HepG2 (cell line): ENCODE results near the gene MYCBP2. TPM values are rescaled to one million over a fixed set of nuclear protein-coding genes. Genes with fewer than 3 reads are reported as not detected.

ENCODE experiments used
- ADNP ChIP-seq: sonication (generic); formaldehyde crosslinking; IDR thresholded peaks from 2 replicates; pipeline ENCODE4 v1.4.0; 2020; ENCODE audit warnings: missing genetic modification reagents
- FOXK1 ChIP-seq: sonication (generic); formaldehyde crosslinking; IDR thresholded peaks from 2 replicates; pipeline ENCODE4 v1.4.0; 2020; ENCODE audit warnings: low read depth, missing genetic modification reagents, borderline replicate concordance
- FOXK2 ChIP-seq: fragments of 450-650 bp; IDR thresholded peaks from 2 replicates; pipeline ENCODE4 v1.6.1; 2016
- HINFP ChIP-seq: sonication (generic); formaldehyde crosslinking; IDR thresholded peaks from 2 replicates; pipeline ENCODE4 v1.4.0; 2020; ENCODE audit warnings: low read depth, mild to moderate bottlenecking, missing genetic modification reagents
- HMG20B ChIP-seq: conservative IDR thresholded peaks from 2 replicates; pipeline ENCODE4 v1.6.1; 2016; ENCODE audit warnings: missing genetic modification reagents, missing compliant biosample characterization
- HNRNPL ChIP-seq: fragments of 200-400 bp; formaldehyde crosslinking; IDR thresholded peaks from 2 replicates; pipeline ENCODE4 v1.6.1; 2017; ENCODE audit warnings: mild to moderate bottlenecking, low read depth, low read length
- LBX2 ChIP-seq: sonication (generic); formaldehyde crosslinking; IDR thresholded peaks from 2 replicates; pipeline ENCODE4 v1.5.0; 2020; ENCODE audit warnings: missing genetic modification reagents, mild to moderate bottlenecking, borderline replicate concordance
- MIXL1 ChIP-seq: IDR thresholded peaks from 2 replicates; pipeline ENCODE4 v1.6.1; 2016
- MLLT10 ChIP-seq: sonication (generic); formaldehyde crosslinking; IDR thresholded peaks from 2 replicates; pipeline ENCODE4 v1.4.0; 2020; ENCODE audit warnings: missing genetic modification reagents
- MTA1 ChIP-seq: sonication (generic); formaldehyde crosslinking; IDR thresholded peaks from 2 replicates; pipeline ENCODE4 v1.4.0; 2020; ENCODE audit warnings: missing genetic modification reagents, mild to moderate bottlenecking, borderline replicate concordance
- PHF5A ChIP-seq: IDR thresholded peaks from one replicate; pipeline ENCODE4 v1.6.1; 2018; ENCODE audit warnings: low read depth, missing genetic modification reagents; ENCODE audit not compliant: unreplicated experiment
- POGZ ChIP-seq: sonication (generic); formaldehyde crosslinking; IDR thresholded peaks from 2 replicates; pipeline ENCODE4 v1.4.0; 2020; ENCODE audit warnings: mild to moderate bottlenecking, missing genetic modification reagents
- RBAK ChIP-seq: sonication (generic); formaldehyde crosslinking; IDR thresholded peaks from 2 replicates; pipeline ENCODE4 v1.5.1; 2020; ENCODE audit warnings: mild to moderate bottlenecking, missing genetic modification reagents
- SMYD3 ChIP-seq: sonication (generic); formaldehyde crosslinking; IDR thresholded peaks from 2 replicates; pipeline ENCODE4 v1.8.1; 2023; ENCODE audit warnings: mild to moderate bottlenecking, missing genetic modification reagents
- THRA ChIP-seq: sonication (generic); formaldehyde crosslinking; IDR thresholded peaks from 2 replicates; pipeline ENCODE4 v1.4.0; 2020; ENCODE audit warnings: missing genetic modification reagents, borderline replicate concordance
- YEATS2 ChIP-seq: sonication (generic); formaldehyde crosslinking; IDR thresholded peaks from 2 replicates; pipeline ENCODE4 v1.4.0; 2020; ENCODE audit warnings: missing genetic modification reagents, borderline replicate concordance
- ZEB1 ChIP-seq: IDR thresholded peaks from 2 replicates; pipeline ENCODE4 v1.6.1; 2012; ENCODE audit warnings: mild to moderate bottlenecking, low read depth, inconsistent platforms; ENCODE audit not compliant: insufficient replicate concordance
- ZFP36 ChIP-seq: fragments of 150-350 bp; IDR thresholded peaks from 2 replicates; pipeline ENCODE4 v1.6.1; 2018; ENCODE audit warnings: borderline replicate concordance, low read length, low read depth; ENCODE audit not compliant: partially characterized antibody
- ZNF20 ChIP-seq: sonication (generic); formaldehyde crosslinking; IDR thresholded peaks from 2 replicates; pipeline ENCODE4 v1.4.0; 2020; ENCODE audit warnings: mild to moderate bottlenecking, moderate library complexity, missing genetic modification reagents
- ZNF256 ChIP-seq: sonication (generic); formaldehyde crosslinking; conservative IDR thresholded peaks from 2 replicates; pipeline ENCODE4 v1.4.0; 2020; ENCODE audit warnings: missing genetic modification reagents
- ZNF383 ChIP-seq: sonication (generic); formaldehyde crosslinking; IDR thresholded peaks from 2 replicates; pipeline ENCODE4 v1.4.0; 2020; ENCODE audit warnings: missing genetic modification reagents, mild to moderate bottlenecking, borderline replicate concordance
- ZNF549 ChIP-seq: sonication (generic); formaldehyde crosslinking; IDR thresholded peaks from 2 replicates; pipeline ENCODE4 v1.5.0; 2020; ENCODE audit warnings: missing genetic modification reagents
- ZNF558 ChIP-seq: sonication (generic); formaldehyde crosslinking; IDR thresholded peaks from 2 replicates; pipeline ENCODE4 v1.9.0; 2022; ENCODE audit warnings: mild to moderate bottlenecking, missing genetic modification reagents, borderline replicate concordance
- ZNF577 ChIP-seq: sonication (generic); formaldehyde crosslinking; IDR thresholded peaks from 2 replicates; pipeline ENCODE4 v1.4.0; 2020; ENCODE audit warnings: mild to moderate bottlenecking, low read depth, missing genetic modification reagents, borderline replicate concordance
- ZNF639 ChIP-seq: conservative IDR thresholded peaks from 2 replicates; pipeline ENCODE4 v1.6.1; 2018; ENCODE audit warnings: missing genetic modification reagents
- ZNF776 ChIP-seq: sonication (generic); formaldehyde crosslinking; IDR thresholded peaks from 2 replicates; pipeline ENCODE4 v1.4.0; 2020; ENCODE audit warnings: mild to moderate bottlenecking, missing genetic modification reagents
- polyA plus RNA-seq, 8 experiments: library from polyadenylated mRNA; depleted of rRNA in 3 of 8; stranded (reverse) in 7 of 8; unstranded in 1 of 8; fragments of >200 nt; fragmentation: Illumina TruSeq in 4 of 8; extraction: Trizol in 4 of 8; gene quantifications; 2 replicates each; pipeline versions ENCODE4 v1.2.1 to v1.2.3, GENCODE V29; 2011 to 2016; ENCODE audit warnings: low read depth in 4 of 8, missing spikeins in 1 of 8, mixed read lengths in 1 of 8; ENCODE audit not compliant: insufficient read depth in 1 of 8
- total RNA-seq, 5 experiments: library from RNA; depleted of rRNA; stranded (reverse); fragments of >200 nt; fragmentation: Illumina TruSeq; extraction: Trizol; gene quantifications; 2 replicates each; pipeline ENCODE4 v1.2.3, GENCODE V29; 2016; ENCODE audit warnings: low read depth in 1 of 5

MYCBP2 gene
- total and polyA plus RNA-seq, 2 of the 13 experiments (the other 11 are each of a cell fraction or from before 2014, with no cell fraction given), result 16.3 to 35.3 TPM

- TF ChIP-seq LBX2 (CRISPR knock-in tag), result no peak
- no peak for TF ChIP-seq ZNF383 (CRISPR knock-in tag)
- peak; percentile 88 for TF ChIP-seq POGZ (CRISPR knock-in tag)
- TF ChIP-seq ZNF256 (CRISPR knock-in tag), result no peak
- no peak for TF ChIP-seq MLLT10 (CRISPR knock-in tag)
- no peak for TF ChIP-seq HINFP
- no peak for TF ChIP-seq FOXK2
- TF ChIP-seq FOXK1 (CRISPR knock-in tag), result peak; percentile 65; the same call in 1 of the 2 replicates
- TF ChIP-seq PHF5A (CRISPR knock-in tag), result peak; percentile 67
- no peak for TF ChIP-seq ZFP36
- no peak for TF ChIP-seq ZNF577 (CRISPR knock-in tag)
- TF ChIP-seq YEATS2 (CRISPR knock-in tag), result peak; percentile 81; the same call in 1 of the 2 replicates
- TF ChIP-seq ZNF549 (CRISPR knock-in tag), result no peak
- TF ChIP-seq HNRNPL, result no peak
- no peak for TF ChIP-seq ZNF776
- TF ChIP-seq THRA (CRISPR knock-in tag), result peak; percentile 60
- TF ChIP-seq ADNP, result no peak
- TF ChIP-seq ZNF20, result no peak
- TF ChIP-seq MTA1, result no peak
- TF ChIP-seq ZNF558 (CRISPR knock-in tag), result no peak
- peak; percentile 70; the same call in 1 of the 2 replicates for TF ChIP-seq HMG20B (CRISPR knock-in tag)
- TF ChIP-seq ZEB1, result peak; percentile 65
- TF ChIP-seq RBAK (CRISPR knock-in tag), result no peak
- TF ChIP-seq SMYD3 (CRISPR knock-in tag), result peak; percentile 16; the same call in 1 of the 2 replicates
- peak; percentile 75; the same call in 1 of the 2 replicates for TF ChIP-seq MIXL1 (CRISPR knock-in tag)
- TF ChIP-seq ZNF639 (CRISPR knock-in tag), result peak; percentile 63
Measured at GRCh38 chr13:77326905-77327604, at the start of gene MYCBP2 (continued).
